Kidney (tissue), 14 donors: ENCODE results near the gene CD200. TPM values are rescaled to one million over a fixed set of nuclear protein-coding genes. Genes with fewer than 3 reads are reported as not detected.
A peak's percentile ranks its signal among the peaks of the same experiment; 100 is the strongest.

ENCODE experiments used
- DNase-seq, 5 donors: peaks; one replicate each; pipeline ENCODE4 v3.0.0-alpha.2; 2013 to 2020
- FAIRE-seq: peaks from 2 replicates; lab custom pipeline; 2012; peaks lifted over from hg19 to GRCh38; lab: Jason Lieb, UNC
- H3K27ac ChIP-seq, 2 donors: one replicate each; pipeline ENCODE4 v1.7.0; 2013; ENCODE audit warnings: low read depth in 2 of 2, low read length in 2 of 2, inconsistent platforms in 1 of 2
- H3K27me3 ChIP-seq: one replicate; pipeline ENCODE4 v1.7.1; 2013; ENCODE audit warnings: low read length, inconsistent platforms; ENCODE audit not compliant: control insufficient read depth, insufficient read depth
- H3K36me3 ChIP-seq, 3 donors: one replicate each; pipeline versions ENCODE4 v1.7.0 to v1.7.1; 2013; ENCODE audit warnings: low read length in 3 of 3, control low read depth in 1 of 3, inconsistent platforms in 1 of 3; ENCODE audit not compliant: insufficient read depth in 3 of 3, control insufficient read depth in 2 of 3
- H3K4me1 ChIP-seq, 3 donors: one replicate each; pipeline versions ENCODE4 v1.7.0 to v1.7.1; 2013; ENCODE audit warnings: low read length in 3 of 3, inconsistent platforms in 1 of 3, low read depth in 1 of 3; ENCODE audit not compliant: control insufficient read depth in 2 of 3, insufficient read depth in 2 of 3
- H3K4me3 ChIP-seq, 3 donors: one replicate each; pipeline versions ENCODE4 v1.7.0 to v1.8.1; 2013; ENCODE audit warnings: low read length in 3 of 3, control low read depth in 1 of 3, inconsistent platforms in 1 of 3
- H3K9ac ChIP-seq, 3 donors: one replicate each; pipeline versions ENCODE4 v1.7.0 to v1.7.1; 2013; ENCODE audit warnings: low read length in 3 of 3, control low read depth in 1 of 3, inconsistent platforms in 1 of 3
- H3K9me3 ChIP-seq, 3 donors: one replicate each; pipeline versions ENCODE4 v1.7.0 to v1.7.1; 2013; ENCODE audit warnings: low read length in 3 of 3, control low read depth in 1 of 3, inconsistent platforms in 1 of 3; ENCODE audit not compliant: control insufficient read depth in 2 of 3, insufficient read depth in 1 of 3
- intact Hi-C: fragments of 100-400 bp; cut with DNase I; formaldehyde crosslinking; loops from one replicate; pipeline ENCODE4 v1.11.1; 2022
- polyA plus RNA-seq: library from polyadenylated mRNA; stranded (reverse); fragments of 350-450 nt; fragmentation: Illumina TruSeq; extraction: RNeasy Lipid Tissue Mini Kit (QIAGEN cat#74804); gene quantifications from one replicate; pipeline ENCODE4 v1.2.3, GENCODE V29; 2014; ENCODE audit warnings: low read depth, low replicate concordance; ENCODE audit not compliant: insufficient read depth
- total RNA-seq: library from RNA; stranded (reverse); fragmentation: NEBNext Ultra II Directional; extraction: Animal tissue kit (Norgen Biotek cat#: 25700); gene quantifications from one replicate; pipeline ENCODE4 v1.2.1, GENCODE V29; 2021
- TF ChIP-seq, protein P1 (sequence below): IDR thresholded peaks from 3 replicates; pipeline ENCODE4 v1.5.1; 2012; ENCODE audit warnings: mild to moderate bottlenecking, moderate library complexity, borderline replicate concordance; ENCODE audit not compliant: insufficient read depth; ENCODE audit errors: extremely low read depth
- donor health status: control.
- donor health status: control.
- donor health status: control.
- donor health status: control.
- donor health status: control.
- donor health status: DM: yes; HTN: yes; CAD: no.
- donor health status: Normal renal cell carcinoma (clear cell type).

The CD200 gene
- total and polyA plus RNA-seq, 2 donors from 2014 or later, result 8.5 to 16.8 TPM

DNA sequence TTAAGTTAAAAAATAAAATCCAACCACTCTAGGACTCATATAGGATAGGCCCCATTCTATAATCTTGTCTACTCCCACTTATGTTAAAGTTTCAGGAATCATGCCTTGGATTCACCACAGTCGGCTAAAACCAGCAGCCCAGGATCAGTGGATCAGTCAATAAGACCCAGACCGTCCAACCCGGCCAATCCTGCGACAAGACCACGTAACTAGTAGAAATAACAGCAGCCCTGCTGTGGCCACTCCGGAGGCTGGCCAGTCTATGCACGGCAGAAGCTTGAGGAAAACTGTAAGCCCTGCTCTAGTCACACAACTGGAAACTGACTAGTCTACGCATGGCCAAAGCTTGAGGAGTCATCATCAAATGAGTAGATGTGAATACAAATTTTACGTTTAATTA is 26.1 kb upstream of the CD200 start:
- no peak overlapping the region for H3K4me3 ChIP-seq
- FAIRE-seq (no peak), DNase-seq (peak in 1 of 5 donors; percentile 57)
- intact Hi-C loops, result no loop called here
- no peaks in the 10 kb centered on the region for H3K36me3 ChIP-seq
- no peak overlapping the region for H3K27ac ChIP-seq
- H3K9me3 ChIP-seq, result no peaks in the 10 kb centered on the region
- no peaks in the 10 kb centered on the region for H3K27me3 ChIP-seq
- no peak overlapping the region for H3K9ac ChIP-seq
- H3K4me1 ChIP-seq, result peaks cover 0 to 6% (median 3%) of the 10 kb centered on the region in 3 donors
- TF ChIP-seq, protein P1, sequence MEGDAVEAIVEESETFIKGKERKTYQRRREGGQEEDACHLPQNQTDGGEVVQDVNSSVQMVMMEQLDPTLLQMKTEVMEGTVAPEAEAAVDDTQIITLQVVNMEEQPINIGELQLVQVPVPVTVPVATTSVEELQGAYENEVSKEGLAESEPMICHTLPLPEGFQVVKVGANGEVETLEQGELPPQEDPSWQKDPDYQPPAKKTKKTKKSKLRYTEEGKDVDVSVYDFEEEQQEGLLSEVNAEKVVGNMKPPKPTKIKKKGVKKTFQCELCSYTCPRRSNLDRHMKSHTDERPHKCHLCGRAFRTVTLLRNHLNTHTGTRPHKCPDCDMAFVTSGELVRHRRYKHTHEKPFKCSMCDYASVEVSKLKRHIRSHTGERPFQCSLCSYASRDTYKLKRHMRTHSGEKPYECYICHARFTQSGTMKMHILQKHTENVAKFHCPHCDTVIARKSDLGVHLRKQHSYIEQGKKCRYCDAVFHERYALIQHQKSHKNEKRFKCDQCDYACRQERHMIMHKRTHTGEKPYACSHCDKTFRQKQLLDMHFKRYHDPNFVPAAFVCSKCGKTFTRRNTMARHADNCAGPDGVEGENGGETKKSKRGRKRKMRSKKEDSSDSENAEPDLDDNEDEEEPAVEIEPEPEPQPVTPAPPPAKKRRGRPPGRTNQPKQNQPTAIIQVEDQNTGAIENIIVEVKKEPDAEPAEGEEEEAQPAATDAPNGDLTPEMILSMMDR, result no peak

GRCh38 chr3:112307557-112307956 is 25.4 kb upstream of the CD200 start:
- H3K36me3 ChIP-seq, result no peaks in the 10 kb centered on the region
- intact Hi-C loops, result no loop called here
- H3K4me3 ChIP-seq, result no peak overlapping the region
- DNase-seq, result no peak
- no peaks in the 10 kb centered on the region for H3K27me3 ChIP-seq
- H3K9ac ChIP-seq, result no peak overlapping the region
- FAIRE-seq, result no peak
- H3K9me3 ChIP-seq, result no peaks in the 10 kb centered on the region
- H3K4me1 ChIP-seq, result peaks cover 0 to 6% (median 3%) of the 10 kb centered on the region in 3 donors
- TF ChIP-seq, protein P1, result no peak
- no peak overlapping the region for H3K27ac ChIP-seq

DNA sequence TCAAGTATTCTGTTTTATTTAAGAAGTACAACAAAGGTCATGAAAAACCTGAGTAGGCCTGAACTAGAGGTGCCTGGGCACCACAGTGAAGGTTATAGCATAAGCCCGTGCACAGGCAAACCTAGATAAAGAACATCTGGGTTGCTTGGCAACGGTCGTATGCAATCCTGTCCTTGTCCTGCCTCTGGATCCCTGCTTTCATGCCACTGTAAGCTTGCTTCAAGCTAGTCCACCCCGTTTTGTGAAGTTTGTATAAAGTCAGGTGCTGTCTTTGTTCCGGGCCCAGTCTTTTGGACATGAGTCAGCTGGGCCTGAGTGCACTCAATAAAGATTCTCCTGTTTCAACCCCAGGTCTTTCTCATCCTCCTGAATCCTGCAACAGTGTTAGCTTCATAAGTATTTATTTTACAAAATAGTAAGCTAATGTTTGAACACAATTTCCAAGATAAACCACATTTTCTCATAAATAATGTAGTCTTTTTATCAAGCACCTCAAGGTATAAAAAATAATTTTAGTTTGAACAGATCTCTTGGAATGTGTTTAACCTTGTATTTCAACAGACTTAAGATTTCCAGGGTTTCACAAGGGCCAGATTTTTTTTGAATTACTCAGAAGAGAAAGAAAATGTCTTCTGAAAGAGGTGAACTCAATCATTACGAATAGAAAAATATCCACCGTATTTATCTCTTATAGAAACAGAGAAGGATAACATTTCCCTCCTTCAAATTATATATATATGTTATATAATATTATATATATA is 24.6 kb upstream of the CD200 start:
- TF ChIP-seq, protein P1, result no peak
- Histone ChIP-seq H3K4me1 (peaks cover 0 to 6% (median under 1%) of the 10 kb centered on the region in 3 donors), H3K27me3 (no peaks in the 10 kb centered on the region), H3K4me3 (no peak overlapping the region), H3K27ac (no peak overlapping the region), H3K36me3 (no peaks in the 10 kb centered on the region), H3K9ac (no peak overlapping the region), H3K9me3 (no peaks in the 10 kb centered on the region)
- peak; percentile 12 to 72 (median 60) for DNase-seq
- intact Hi-C loops, result no loop called here
- FAIRE-seq, result no peak
